T-helper 2 cell treated with Interferon-gamma antibody and Interleukin-4, amounts not matched to agents 100 ng/mL and 5 ng/mL, for 36 hours (primary cell): ENCODE measurements around the gene ANXA8. TPM values are rescaled to one million over a fixed set of nuclear protein-coding genes. Genes with fewer than 3 reads are reported as not detected.
"Not testable (repeated sequence)": the region's sequence is repeated elsewhere in the genome, so short reads cannot be mapped to it uniquely, and the experiment has no call there.

ENCODE experiments used
- intact Hi-C: fragments of 100-400 bp; cut with micrococcal nuclease; formaldehyde crosslinking; loops from one replicate; pipeline ENCODE4 v1.15.1; 2023
- total RNA-seq: library from RNA; stranded (reverse); gene quantifications from 2 replicates; pipeline ENCODE4 v1.2.3, GENCODE V29; 2022

The ANXA8 gene
- total RNA-seq: 5.8 and 6.0 TPM in 2 replicates

GRCh38 chr10:47483923-47484322 lies at the start of gene ANXA8:
Gene ANXA8, minus strand, starts transcription at chr10:47484115. Its CDS starts 182 bp downstream, at chr10:47483933.
- intact Hi-C loops: not testable (repeated sequence)

- intact Hi-C loops: not testable (repeated sequence)
These were observed 39.6 kb upstream of the ANXA8 start, which contains the start of gene AGAP9 for GRCh38 chr10:47523475-47523874. Gene AGAP9, minus strand, starts transcription at chr10:47523638. Its CDS starts 112 bp downstream, at chr10:47523526.

- intact Hi-C loops: not testable (repeated sequence)
These were observed 18.4 kb upstream of the ANXA8 start for GRCh38 chr10:47502313-47502712.

- intact Hi-C loops: not testable (repeated sequence)
These were observed 10.3 kb upstream of the ANXA8 start for GRCh38 chr10:47494226-47494625.

GRCh38 chr10:47491600-47491999 lies 7.7 kb upstream of the ANXA8 start, which contains the start of gene FAM25G:
Gene FAM25G, minus strand, starts transcription at chr10:47491700. Its CDS starts 26 bp downstream, at chr10:47491674.
- intact Hi-C loops: not testable (repeated sequence)

GRCh38 chr10:47489630-47490029 lies 5.7 kb upstream of the ANXA8 start:
- intact Hi-C loops: not testable (repeated sequence)

- intact Hi-C loops: not testable (repeated sequence)
These were observed 2.0 kb upstream of the ANXA8 start for GRCh38 chr10:47485943-47486342.

- intact Hi-C loops: not testable (repeated sequence)
These were observed 871 bp upstream of the ANXA8 start for GRCh38 chr10:47484786-47485185.

- intact Hi-C loops: not testable (repeated sequence)
These were observed 1.5 kb downstream of the ANXA8 start for GRCh38 chr10:47482367-47482766.

- intact Hi-C loops: not testable (repeated sequence)
These were observed 2.1 kb downstream of the ANXA8 start for GRCh38 chr10:47481768-47482181.

- intact Hi-C loops: not testable (repeated sequence)
These were observed 2.6 kb downstream of the ANXA8 start for GRCh38 chr10:47481182-47481766.

- intact Hi-C loops: not testable (repeated sequence)
These were observed 3.8 kb downstream of the ANXA8 start for GRCh38 chr10:47480133-47480532.

- intact Hi-C loops: not testable (repeated sequence)
These were observed 5.8 kb downstream of the ANXA8 start for GRCh38 chr10:47478114-47478513.

- intact Hi-C loops: not testable (repeated sequence)
These were observed 6.8 kb downstream of the ANXA8 start for GRCh38 chr10:47477078-47477477.

- intact Hi-C loops: not testable (repeated sequence)
These were observed 8.8 kb downstream of the ANXA8 start for GRCh38 chr10:47475101-47475500.

- intact Hi-C loops: not testable (repeated sequence)
These were observed 10.4 kb downstream of the ANXA8 start for GRCh38 chr10:47473516-47473915.

GRCh38 chr10:47472647-47473046 lies 11.3 kb downstream of the ANXA8 start:
- intact Hi-C loops: not testable (repeated sequence)

GRCh38 chr10:47472072-47472471 lies 11.8 kb downstream of the ANXA8 start:
- intact Hi-C loops: not testable (repeated sequence)

GRCh38 chr10:47468731-47469528 lies 15.0 kb downstream of the ANXA8 start:
- intact Hi-C loops: not testable (repeated sequence)

GRCh38 chr10:47467957-47468356 lies 16.0 kb downstream of the ANXA8 start:
- intact Hi-C loops: not testable (repeated sequence)

GRCh38 chr10:47467458-47467857 lies 16.5 kb downstream of the ANXA8 start:
- intact Hi-C loops: not testable (repeated sequence)

- intact Hi-C loops: not testable (repeated sequence)
These were observed 18.5 kb downstream of the ANXA8 start for GRCh38 chr10:47465216-47465917.
